HG03354 (cell line): Measurements from ENCODE around the gene HRG.

ENCODE experiments used
- ATAC-seq: cut with Tn5 transposase; IDR thresholded peaks from one replicate; pipeline ENCODE4 v1.9.1; 2021; ENCODE audit warnings: mild to moderate bottlenecking; ENCODE audit not compliant: unreplicated experiment, poor library complexity, severe bottlenecking

Gene HRG

DNA sequence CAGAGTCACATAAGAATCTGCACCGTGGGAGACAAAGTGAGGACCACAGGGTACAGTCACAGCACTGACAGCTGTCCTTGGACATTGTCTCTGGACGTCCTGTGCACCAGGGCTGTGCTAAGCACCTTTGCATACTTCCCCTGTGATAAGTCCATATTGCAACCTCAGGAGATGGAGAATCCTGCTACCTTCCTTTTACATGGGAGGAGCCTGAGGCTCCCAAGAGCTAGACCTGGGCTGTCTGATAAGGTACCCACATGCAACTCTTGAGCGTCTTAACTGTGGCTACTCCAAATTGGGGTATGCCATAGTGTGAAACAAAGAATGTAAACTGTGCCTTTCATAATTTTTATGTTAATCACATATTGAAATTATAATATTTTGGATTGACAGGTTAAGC lies 28.1 kb upstream of the HRG start:
- ATAC-seq, result no peak

DNA sequence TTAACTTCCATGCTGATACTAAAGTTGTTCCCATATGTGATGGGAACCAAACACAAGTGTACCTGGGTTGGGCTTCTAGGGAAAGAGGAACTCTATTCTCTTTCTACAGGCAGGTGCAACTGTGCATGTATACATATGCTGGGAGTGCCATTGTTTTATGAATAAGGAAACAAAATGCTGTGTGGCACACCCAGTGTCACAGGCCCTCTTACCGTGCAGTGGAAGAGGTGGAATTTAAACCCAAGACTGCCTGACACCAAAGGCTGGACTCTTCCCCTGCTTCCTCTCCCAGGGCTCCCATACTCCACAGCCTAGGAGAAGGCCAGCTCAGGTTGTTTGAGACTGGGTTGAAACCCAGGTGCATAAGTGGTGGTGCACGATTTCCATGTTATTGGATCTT lies 27.6 kb upstream of the HRG start:
- no peak for ATAC-seq

DNA sequence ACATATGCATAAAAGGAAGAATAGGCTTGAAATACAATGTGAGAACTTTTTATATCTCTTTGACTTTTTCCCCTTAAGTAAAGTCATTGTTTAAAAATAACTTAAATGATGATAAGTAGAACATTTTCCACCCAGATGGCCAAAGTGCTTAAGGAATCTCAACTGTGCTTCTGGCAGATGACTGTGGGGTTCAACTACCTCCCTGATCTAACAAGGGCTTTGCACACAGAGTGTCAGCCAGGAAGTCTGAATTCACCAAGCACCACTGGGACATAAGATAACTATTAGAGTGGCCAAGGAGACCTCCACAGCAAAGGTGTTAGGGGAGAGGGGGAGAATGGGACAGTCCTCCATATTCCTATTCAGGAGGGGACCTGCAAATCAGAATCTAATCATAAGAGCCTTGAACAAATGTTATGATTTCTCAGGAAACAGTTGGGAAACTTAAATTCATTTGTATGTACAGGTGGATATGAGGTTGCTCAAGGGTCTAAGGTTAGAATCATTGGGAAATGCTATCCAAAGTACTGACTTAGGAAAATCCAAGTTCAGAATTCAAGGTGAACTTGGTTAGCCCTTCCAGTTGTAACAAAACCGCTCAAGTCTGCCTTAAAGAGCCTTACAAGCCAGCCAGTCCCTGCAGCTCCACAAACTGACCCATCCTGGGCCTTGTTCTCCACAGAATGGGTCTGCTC lies 25.9 kb upstream of the HRG start, which contains the start of gene FETUB:
Gene FETUB (plus strand): TSS at position 622 of the 695 bp plus-strand sequence. CDS start 62 bp downstream, at position 684.
- no peak for ATAC-seq

DNA sequence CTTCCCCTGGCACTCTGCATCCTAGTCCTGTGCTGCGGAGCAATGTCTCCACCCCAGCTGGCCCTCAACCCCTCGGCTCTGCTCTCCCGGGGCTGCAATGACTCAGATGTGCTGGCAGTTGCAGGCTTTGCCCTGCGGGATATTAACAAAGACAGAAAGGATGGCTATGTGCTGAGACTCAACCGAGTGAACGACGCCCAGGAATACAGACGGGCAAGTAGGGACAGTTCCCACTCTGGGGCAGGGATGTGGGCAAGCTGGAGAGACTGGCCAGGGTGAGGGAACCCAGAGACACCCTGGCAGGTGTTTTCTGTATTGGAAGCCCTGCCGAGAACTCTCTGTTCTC lies 25.4 kb upstream of the HRG start:
- no peak for ATAC-seq

DNA sequence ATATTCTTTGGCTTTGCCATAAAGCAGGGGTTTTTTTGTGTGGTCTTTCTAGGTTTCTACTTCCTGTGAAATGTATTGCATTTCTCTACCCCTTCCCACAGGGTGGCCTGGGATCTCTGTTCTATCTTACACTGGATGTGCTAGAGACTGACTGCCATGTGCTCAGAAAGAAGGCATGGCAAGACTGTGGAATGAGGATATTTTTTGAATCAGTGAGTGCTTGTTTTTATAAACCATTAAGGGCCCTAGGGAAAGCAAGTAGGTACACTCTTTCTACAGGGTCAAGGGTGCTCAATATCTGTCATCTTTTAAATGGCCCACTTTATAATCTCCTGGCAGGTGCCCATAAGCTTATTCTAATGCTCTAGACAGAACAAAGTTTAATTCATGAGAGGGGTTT lies 24.9 kb upstream of the HRG start:
- no peak for ATAC-seq

DNA sequence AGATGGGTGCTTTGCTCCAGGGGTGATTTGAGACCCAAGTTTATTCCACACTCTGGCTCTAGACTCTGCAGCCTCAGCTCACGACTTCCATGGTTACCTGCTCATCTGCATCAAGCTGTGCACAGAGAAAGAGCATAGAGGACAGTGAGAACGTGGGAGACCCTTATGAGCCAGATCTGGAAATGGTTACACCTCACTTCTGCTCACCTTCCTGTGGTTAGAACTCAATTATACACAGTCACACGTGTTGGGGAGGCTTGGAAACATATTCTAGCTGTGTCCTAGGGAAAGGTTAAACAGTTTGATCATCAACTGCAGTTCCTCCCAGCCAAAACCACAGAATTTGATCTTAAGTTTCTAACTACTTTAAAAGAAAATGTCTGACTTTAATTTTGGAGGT lies 23.8 kb upstream of the HRG start:
- no peak for ATAC-seq

DNA sequence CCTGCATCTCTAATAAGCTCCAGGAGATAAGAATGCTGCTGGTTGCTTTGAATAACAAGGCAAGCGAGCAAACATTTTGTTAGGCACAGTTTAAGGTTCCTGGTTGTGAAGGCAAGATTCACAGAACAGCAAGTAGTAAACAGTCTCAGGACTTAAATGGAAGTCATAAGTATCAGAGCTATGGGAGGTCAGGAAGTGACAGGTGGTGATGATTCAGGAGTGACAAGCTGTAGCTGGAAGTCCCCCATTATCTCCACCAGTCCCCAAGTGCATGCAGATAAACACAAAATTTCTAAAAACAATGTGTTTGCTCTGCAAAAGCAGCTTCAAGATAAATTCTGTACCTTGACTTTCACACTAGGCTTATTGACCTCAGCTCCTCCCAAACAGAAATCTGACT lies 22.3 kb upstream of the HRG start:
- ATAC-seq, result no peak

DNA sequence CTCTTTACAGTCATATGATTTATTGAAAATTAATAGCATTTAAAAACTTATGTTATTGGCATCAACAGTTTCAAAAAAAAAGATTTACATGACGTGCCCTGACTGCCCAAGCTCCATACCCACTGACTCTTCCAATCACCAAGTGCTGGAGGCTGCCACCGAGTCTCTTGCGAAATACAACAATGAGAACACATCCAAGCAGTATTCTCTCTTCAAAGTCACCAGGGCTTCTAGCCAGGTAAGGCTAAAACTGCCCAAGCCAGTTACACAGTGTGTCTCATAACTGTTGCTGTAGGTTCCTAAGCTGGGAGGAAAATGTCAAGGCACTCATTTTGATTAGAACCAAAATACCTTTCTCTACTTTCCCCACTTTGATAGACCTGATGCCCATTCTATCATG lies 21.1 kb upstream of the HRG start:
- no peak for ATAC-seq

DNA sequence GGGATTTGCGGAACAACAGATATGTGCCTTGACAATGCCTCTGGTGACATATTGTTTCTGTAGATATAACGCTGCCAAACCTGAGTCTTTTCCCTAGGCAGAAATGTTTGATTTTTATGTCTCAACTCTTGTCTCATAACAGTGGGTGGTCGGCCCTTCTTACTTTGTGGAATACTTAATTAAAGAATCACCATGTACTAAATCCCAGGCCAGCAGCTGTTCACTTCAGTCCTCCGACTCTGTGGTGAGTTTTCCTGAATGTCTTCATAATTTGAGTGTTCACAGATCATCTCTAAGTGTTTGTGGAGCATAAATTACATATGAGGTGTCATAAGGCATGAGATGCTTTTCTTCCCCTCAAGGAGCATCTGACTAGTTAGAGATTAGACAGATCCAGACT lies 19.7 kb upstream of the HRG start:
- no peak for ATAC-seq

DNA sequence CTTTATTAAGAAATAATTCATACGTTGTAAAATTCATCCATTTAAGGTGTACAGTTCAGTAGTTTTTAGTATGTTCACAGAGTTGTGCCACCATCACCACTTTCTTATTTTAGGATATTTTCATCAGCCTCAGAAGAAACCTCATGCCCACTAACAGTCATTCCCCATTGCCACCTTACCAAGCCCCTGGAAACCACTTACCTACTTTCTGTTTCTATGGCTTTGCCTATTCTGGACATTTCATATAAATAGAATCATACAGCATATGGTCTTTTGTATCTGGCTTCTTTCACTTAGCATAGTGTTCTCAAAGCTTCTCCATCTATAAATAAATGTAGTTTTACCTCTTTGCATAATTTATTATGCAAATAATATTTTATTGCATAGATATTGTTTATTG lies 19.0 kb upstream of the HRG start:
- ATAC-seq, result no peak

DNA sequence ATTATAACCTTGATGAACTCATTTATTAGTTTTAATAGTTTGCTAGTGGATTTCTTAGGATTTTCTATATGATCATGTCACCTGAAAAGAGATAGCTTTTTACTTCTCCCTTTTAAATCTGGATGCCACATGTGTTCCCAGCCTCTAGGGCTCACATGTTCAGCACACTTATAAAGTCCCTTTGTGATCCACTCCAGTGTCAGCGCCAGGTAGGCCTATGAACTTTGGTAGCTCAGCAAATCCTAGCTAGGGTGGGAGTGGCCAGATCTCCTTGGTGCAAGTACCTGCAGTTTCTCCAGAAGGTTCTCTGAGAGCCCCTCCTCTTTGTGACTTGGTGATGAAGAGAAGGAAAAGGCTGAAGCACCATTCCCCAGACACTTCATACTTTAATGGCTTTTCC lies 17.0 kb upstream of the HRG start:
- ATAC-seq, result no peak

DNA sequence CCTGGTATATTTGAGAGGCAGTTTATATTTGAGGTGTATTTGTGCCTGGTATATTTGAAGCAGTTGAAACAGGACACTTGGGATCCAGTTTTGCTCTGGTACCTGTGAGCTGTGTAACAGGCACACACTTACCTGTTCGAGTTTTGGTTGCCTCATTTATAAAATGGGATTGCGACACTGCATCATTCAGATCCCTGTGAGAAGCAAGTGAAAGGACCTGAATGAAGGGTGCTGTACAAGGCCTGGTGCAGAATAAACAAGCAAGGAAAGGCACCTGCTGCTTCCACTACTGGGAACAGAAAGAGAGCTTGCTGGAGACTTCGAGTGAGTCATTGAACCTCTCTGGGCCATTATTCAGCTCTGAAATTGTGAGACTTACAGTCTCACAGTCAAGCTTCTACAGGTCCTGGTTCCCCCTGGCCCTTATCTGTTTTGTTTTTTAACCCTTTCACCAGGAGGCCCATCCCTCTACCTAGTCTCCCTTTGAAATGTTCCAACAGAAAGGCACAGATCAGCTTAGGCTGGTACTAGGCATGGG lies 14.1 kb upstream of the HRG start:
- no peak for ATAC-seq

DNA sequence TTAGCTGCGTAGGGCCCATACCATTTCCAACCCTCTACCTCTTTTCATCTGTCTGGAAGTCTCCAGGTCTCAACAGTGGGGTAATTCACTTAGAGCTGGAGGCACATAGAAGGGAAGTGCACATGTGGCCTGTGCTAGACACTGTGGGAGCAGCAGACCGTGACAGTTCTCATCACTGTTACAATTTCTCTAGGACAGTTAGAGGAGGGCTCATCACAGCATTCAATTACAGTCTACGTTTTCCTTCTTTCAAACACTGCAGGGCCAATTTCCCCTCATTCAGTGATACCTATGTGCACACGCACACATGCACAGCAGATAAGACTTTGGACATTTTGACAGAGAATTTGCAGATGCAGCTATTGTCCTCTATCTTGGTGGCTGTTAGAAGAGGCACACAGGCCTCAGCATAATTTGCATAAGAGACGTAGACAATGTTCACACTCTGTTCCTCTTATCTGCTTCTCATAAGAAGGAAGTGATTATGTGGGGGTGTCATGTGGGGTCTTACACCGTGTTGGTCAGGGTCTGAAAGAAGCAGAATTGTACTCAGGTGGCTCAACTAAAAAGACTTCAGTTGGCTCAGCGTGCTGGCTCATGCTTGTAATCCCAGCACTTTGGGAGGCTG lies 12.6 kb upstream of the HRG start:
- ATAC-seq, result peak; percentile 92

DNA sequence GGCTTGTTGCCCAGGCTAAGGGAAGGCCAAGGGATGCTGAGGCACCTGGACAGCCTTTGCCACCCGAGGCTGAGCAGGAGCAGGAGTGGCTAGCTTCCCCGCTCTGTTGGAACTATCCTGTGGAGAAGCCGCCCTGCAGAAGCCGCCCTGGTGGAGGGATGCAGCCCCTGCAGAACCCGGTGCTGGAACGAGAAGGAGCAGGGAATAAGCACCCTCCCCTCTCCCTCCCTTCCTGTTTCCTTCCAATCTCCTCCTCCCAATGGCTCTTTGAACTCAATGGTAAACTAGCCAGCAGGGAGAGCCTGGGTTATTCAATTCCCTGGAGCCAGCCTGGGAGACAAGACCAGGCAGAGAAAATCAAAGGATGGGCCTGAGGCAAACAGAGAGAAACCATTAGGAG lies 11.8 kb upstream of the HRG start:
- no peak for ATAC-seq

DNA sequence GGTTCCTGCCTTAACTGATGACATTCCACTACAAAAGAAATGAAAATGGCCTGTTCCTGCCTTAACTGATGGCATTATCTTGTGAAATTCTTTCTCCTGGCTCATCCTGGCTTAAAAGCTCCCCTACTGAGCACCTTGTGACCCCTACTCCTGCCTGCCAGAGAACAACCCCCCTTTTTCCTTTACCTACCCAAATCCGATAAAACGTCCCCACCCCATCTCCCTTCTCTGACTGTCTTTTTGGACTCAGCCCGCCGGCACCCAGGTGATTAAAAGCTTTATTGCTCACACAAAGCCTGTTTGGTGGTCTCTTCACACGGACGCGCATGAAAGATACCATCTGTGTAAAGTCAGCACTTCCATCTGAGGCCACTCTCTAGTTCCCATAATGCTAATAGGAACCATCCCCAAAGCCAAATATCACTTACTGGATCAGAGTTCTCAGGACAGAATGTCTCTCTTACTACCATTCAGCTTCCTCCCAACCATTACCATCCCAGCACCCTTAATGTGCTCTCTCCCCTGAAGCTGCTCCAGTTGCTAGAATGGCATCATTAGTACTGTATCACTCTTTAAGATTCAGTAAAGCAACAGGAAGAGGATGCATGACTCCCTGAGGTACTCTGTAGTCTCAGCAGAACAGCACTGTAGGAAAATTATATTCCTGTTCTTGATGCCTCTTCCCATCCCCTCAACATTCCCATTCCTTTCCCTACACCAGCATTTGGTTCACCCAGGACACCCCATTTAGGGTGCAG lies 2.3 kb upstream of the HRG start:
- ATAC-seq, result no peak

DNA sequence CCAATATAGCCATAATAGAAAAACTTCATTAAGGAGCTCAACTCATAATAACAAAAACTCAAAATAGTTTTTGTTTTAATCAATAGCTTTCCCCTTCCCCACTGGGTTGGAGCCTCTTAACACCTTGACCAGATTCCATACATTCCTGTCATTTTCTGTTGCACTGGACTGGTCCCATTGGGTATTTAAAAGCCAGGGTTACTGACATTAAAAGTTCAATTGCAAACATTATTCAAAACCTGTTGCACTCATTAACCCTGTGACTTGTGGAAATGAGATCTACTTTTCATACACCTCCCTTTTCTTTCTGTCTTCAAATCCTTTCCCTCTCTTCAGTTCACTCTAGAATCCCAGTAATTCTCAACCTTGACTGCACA lies 1.7 kb upstream of the HRG start:
- ATAC-seq, result no peak

DNA sequence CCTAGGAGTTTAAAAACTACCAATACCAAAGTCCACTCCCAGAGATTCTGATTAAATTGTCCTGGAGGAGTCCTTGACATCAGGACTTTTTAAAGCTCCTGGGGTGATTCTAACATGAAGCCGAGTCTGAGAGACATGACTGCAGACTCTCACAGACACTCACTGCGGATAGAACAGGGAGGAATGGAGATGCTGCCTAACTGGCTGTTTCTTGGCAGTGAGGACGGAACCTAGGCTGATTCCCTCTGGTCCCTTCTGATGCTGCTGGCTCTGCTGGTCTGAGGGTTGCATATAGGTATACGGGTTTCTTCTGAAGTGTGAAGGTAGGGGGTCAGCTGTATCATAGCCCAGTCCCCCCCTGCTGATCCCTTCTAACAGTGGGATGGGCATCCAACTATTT lies 1.3 kb upstream of the HRG start:
- no peak for ATAC-seq

DNA sequence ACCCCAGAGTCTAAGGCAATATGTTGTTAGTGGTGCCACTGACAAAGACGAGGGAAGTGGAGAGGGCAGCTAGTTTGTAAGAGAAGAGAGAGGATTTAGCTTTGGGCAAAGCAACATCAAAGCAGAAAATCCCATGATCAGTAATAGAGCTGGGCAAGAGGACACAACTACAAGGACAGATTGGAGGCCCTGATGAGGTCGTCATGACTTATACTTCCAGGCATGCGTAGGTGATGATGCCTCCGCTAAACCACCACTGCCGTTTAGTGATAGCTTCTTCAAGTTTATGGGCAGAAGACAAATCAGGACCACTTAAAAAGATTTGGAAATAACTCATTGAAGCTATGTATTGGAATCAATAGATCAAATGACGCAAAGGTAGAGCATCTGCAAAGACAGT lies 2.6 kb downstream of the HRG start:
- no peak for ATAC-seq

DNA sequence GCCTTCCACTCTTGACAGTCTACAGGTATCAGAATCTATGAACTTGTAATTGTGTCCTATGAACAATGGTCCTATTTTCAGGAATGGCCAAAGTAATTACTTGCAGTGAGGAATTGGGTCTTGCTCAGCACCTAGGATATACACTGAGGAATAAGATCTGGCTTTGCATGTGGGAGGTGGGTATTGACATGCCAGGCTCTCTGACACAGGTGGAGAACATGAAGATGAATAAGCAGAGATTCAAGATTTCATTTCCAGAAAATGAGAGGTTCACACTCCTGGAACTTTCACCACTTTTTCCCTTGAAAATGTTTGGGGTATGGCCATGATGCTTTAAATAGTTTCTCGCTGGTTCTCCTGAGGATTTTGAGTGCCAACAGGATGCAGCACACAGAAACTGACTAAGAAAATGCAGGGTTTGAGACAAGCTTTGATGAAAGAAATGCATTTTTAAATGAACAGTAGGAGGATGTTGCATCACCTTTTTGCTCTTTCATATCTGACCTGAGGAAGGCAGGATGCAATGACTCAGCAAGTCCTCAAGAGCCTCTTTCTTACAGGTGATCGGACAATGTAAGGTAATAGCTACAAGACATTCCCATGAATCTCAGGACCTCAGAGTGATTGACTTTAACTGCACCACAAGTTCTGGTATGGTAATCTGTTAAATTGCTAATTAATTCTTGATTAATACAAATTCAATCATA lies 3.7 kb downstream of the HRG start:
- no peak for ATAC-seq

DNA sequence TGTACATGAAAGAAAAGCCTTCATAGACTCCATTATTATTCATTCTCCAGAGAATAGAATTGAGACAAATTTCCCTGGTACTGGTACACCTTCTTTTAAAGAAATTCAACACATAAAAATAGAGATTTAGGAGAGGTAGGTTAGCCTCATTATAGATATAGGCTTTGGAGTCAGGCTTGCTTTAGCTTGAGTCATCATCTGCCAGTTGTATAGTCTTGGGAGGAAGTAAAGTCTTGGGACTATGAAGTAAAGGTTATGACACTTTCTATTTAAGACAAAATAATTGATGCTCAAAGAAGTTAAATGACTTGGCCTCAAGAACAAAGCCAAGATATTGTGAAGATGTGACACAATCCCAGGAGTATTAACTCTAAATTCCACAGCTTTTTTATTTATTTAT lies 4.3 kb downstream of the HRG start:
- no peak for ATAC-seq
